GM18873 (cell line): ENCODE measurements around the gene GP1BA.

Experiments
- ATAC-seq: cut with Tn5 transposase; IDR thresholded peaks from one replicate; pipeline ENCODE4 v1.9.1; 2021; ENCODE audit warnings: mild to moderate bottlenecking, moderate library complexity, moderate number of reproducible peaks; ENCODE audit not compliant: unreplicated experiment, low FRiP score

The GP1BA gene

GRCh38 chr17:4931963-4932362 is at the start of gene GP1BA:
Gene GP1BA, plus strand, starts transcription at chr17:4932277. Its CDS starts 328 bp downstream, at chr17:4932605.
- ATAC-seq = no peak

DNA sequence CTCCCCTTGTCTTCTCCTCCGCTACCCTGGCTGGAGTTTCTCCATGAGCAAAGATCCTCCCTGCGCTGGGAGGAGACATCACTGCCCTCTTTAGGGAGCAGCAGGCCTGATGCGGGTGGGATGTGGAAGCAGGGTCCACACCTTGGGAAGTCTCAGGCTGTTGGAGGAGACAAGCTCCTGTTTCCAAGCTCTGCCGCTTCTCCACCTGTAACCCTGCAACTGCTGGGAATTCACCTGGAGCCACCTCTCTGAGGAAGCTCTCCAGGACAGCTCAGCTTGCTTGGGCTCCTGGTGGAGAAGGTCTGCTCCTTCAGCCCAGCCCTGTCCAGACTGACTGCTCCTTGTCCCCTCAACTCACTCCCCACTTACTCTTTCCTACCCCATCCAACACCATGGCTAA is 47.6 kb upstream of the GP1BA start:
- no peak for ATAC-seq

DNA sequence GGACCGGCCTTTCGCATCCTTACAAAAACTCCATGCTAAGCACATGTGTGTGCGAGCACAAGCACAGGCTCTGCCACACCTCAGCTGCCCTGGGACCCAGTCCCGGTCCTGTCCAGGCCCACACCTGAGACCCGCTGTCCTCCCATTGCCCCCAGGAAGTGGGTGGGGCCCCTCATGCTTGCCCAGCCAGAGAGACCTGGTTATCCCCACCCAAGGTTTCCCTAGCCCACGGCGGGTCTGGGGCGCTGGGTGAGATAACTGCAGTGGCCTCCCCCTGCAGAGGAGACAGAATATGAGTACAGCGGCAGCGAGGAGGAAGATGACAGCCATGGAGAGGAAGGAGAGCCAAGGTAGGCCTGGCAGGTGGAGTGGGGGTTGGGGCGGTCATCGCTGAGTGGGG is 45.2 kb upstream of the GP1BA start:
- no peak for ATAC-seq

DNA sequence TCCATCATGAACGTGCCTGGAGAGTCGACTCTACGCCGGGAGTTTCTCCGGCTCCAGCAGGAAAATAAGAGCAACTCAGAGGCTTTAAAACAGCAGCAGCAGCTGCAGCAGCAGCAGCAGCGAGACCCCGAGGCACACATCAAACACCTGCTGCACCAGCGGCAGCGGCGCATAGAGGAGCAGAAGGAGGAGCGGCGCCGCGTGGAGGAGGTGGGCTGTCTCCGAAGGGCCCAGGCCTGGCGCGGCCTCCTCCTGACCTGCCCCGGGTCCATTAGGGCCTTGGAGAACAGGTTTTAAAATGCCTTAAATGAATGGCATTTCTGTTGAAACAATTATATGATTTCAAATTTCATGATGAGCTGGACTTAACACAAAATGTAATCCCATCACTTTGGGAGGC is 44.5 kb upstream of the GP1BA start:
- no peak for ATAC-seq

DNA sequence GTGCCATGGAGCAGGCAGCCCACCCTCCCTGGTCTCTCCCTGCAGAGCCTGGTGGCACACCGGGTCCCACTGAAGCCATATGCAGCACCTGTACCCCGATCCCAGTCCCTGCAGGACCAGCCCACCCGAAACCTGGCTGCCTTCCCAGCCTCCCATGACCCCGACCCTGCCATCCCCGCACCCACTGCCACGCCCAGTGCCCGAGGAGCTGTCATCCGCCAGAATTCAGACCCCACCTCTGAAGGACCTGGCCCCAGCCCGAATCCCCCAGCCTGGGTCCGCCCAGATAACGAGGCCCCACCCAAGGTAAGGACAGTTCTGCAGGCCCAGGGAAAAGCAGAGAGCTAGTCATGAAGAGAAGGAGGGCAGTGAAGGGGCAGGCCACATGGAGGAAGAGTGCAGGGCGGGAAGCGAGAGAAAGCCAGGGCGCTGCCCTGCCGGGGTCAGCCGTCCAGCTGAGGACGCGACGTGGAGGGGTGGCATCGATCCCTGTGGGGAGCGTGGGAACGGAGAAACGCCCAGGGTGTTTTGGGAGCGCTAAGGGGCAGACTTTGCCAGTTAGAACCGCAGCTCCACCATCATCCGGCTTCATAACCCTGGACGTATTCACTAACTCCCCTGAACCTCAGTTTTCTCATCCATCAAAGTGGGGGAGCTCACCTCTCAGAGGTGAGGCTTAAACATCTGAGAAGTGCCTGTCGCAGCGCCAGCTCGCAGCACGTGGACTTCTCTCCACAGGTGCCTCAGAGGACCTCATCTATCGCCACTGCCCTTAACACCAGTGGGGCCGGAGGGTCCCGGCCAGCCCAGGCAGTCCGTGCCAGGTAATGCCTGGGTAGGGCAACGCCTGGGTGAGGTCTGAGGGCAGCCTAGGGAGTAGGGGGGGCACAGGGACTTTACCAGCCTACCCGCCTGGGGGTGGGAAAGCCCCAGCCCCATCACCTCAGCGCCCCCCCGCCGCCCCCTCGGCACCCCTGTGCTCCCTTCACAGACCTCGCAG is 40.4 kb upstream of the GP1BA start:
- ATAC-seq = no peak

DNA sequence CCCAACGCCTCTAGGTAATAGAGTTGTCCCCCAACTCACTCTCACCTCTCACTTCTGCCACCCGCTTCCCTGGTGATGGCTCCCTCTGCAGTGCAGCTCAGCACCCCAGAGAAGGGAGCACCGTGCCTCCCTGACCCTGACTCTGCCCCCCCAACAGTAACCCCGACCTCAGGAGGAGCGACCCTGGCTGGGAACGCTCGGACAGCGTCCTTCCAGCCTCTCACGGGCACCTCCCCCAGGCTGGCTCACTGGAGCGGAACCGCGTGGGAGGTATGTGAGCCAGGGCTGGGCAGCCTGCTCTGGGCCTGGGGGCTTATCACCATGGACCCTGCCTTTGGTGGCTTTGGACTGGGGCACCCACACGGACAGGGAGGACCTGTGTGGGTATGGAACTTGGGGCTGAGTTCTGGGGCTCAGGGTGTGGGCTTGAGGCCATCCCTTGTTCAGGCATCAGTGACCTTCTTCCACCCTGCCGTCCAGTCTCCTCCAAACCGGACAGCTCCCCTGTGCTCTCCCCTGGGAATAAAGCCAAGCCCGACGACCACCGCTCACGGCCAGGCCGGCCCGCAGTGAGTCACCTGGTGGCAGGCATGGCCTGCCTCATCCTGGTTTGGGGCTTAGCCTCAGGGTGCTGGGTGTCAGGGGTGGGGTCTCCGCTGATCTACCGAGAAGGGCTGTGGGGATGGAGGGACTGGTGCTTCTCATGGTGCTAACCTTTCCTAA is 39.4 kb upstream of the GP1BA start:
- no peak for ATAC-seq

DNA sequence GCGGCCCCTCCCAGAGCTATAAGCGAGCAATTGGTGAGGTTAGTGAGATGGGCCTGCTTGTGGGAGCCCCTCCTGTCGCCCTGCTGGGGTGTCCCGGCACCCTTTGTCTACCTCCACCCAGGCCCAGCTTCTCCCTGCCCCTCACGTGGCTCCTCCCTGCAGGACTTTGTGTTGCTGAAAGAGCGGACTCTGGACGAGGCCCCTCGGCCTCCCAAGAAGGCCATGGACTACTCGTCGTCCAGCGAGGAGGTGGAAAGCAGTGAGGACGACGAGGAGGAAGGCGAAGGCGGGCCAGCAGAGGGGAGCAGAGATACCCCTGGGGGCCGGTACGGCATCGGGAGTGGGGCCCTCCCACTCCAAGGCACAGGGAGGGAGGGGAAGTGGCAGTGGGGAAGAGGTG is 38.8 kb upstream of the GP1BA start:
- ATAC-seq = no peak

DNA sequence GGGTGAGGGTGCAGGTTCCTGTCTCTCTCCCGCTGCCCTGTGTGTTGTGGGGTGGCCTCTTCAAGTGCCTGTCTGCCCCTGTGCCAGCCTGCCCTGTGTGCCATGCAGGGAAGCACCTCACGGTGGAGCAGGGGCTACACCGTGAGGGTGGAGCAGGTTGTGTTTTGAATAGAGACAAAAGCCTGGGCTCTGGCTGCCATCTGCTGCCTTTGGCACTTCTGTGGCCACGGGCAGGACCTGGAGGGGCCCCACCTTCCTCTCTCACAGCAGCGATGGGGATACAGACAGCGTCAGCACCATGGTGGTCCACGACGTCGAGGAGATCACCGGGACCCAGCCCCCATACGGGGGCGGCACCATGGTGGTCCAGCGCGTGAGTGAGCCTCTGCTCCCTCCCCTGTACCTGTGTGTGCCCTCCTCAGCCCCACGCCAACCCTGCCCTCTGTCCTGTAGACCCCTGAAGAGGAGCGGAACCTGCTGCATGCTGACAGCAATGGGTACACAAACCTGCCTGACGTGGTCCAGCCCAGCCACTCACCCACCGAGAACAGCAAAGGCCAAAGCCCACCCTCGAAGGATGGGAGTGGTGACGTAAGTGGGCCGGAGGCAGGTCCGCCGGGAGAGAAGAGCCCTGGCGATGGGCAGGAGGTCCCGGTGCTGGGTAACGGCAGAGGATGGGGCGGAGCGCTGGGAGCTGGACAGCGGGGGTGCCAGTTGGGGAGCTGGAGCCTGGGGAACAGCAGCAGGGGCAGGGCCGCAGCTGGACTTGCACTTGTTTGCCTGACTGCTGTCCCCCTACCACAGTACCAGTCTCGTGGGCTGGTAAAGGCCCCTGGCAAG is 38.1 kb upstream of the GP1BA start:
- ATAC-seq = no peak

GRCh38 chr17:4895121-4895520 is 37.0 kb upstream of the GP1BA start:
- no peak for ATAC-seq

- no peak for ATAC-seq
These were observed 36.3 kb upstream of the GP1BA start for GRCh38 chr17:4895657-4896331.

DNA sequence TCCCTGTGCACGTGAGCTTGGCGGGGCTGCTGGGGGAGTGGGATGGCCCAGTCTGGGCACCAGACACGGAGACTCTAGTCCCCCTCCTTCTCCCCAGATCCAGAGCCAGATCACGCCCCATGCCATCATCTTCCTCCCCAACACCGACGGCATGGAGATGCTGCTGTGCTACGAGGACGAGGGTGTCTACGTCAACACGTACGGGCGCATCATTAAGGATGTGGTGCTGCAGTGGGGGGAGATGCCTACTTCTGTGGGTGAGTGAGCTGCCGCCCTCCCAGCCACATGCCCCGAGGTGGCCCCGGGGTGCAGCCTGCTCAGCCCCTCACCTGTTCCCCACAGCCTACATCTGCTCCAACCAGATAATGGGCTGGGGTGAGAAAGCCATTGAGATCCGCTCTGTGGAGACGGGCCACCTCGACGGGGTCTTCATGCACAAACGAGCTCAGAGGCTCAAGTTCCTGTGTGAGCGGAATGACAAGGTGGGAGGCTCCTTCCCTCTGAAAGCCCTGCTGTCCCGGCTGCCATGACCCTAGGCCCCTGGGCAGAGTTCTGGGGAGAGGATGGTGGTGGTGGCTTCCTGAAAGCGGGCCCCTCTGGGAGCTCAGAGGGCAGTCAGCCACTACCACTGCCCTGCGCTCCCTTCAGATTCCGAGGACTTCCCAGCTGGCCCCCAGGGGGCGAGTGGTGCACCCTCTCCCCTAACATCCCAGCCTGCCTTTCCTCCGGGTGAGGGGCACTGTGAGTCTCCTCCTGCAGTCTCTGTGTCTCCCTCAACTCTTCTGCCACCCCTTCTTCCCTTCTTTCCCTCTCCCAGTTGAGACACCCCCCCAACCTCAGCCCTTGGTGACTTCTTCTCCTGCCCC is 35.5 kb upstream of the GP1BA start:
- ATAC-seq = no peak

DNA sequence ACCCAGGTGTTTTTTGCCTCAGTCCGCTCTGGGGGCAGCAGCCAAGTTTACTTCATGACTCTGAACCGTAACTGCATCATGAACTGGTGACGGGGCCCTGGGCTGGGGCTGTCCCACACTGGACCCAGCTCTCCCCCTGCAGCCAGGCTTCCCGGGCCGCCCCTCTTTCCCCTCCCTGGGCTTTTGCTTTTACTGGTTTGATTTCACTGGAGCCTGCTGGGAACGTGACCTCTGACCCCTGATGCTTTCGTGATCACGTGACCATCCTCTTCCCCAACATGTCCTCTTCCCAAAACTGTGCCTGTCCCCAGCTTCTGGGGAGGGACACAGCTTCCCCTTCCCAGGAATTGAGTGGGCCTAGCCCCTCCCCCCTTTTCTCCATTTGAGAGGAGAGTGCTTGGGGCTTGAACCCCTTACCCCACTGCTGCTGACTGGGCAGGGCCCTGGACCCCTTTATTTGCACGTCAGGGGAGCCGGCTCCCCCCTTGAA is 34.8 kb upstream of the GP1BA start:
- no peak for ATAC-seq

GRCh38 chr17:4897785-4898184 is 34.3 kb upstream of the GP1BA start:
- no peak for ATAC-seq

GRCh38 chr17:4898351-4898750 is 33.7 kb upstream of the GP1BA start:
- ATAC-seq = no peak

DNA sequence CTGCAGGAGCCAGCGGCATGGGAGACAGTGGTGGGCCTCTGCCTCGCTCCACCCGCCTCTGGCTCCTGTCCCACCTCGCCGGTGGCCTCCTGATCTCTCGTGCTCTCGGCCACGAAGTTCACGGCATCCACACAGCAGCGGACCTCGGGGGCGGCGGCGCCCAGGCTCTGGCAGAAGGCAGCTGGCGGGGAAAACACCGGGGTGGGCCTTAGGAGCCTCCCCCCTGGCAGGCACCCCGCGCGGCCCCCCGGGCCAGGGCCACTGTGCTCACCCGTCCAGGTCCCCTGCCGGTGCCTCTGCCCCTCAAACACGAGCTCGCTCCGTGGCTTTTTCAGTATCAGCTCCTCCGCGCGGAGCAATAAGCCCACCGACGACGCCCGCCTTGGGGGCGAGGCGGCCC is 33.1 kb upstream of the GP1BA start:
- no peak for ATAC-seq

GRCh38 chr17:4899341-4900230 is 32.5 kb upstream of the GP1BA start, which contains the start of gene C17orf107:
Gene C17orf107, plus strand, starts transcription at chr17:4899536. Its CDS starts 227 bp downstream, at chr17:4899763.
- no peak for ATAC-seq

DNA sequence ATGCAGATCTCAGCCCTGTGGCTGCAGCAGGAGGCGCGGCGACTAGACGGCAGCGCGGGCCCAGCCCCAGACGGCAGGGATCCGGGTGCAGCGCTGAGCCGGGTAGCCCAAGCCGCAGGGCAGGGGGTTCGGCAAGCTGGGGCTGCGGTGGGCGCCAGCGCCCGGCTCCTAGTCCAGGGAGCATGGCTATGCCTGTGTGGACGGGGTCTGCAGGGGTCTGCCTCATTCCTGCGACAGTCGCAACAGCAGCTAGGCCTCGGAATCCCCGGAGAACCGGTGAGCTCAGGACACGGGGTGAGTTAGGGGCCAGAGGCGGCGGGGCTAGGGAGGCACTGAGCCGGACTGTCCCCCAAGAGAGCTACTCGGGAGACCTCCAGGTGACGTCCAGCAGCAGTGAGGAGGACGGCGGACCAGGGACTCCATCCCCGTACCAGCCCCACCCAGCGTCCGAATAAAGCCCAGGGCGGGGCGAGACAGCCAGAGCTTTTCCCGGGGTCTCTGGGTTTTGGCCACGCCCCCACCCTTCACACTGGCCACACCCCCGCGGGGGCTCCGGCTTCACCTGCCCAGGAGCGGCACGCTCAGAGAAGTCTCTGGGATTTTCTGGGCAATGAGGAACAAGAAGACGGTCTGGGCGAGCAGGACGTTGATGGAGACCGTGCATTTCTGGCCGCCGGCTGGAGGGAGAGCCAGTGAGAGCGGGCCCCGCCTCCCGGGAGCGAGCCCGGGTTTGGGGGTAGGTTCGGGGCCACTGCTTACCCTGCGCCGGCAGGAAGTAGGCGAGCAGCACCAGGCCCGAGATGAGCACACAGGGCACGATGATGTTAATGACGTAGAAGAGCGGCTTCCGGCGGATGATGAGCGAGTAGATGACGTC is 31.6 kb upstream of the GP1BA start:
- ATAC-seq = no peak
